Panc1 (cell line): Measurements from ENCODE around the gene AOAH. TPM values are rescaled to one million over a fixed set of nuclear protein-coding genes. Genes with fewer than 3 reads are reported as not detected.
"Not testable (repeated sequence)": the region's sequence is repeated elsewhere in the genome, so short reads cannot be mapped to it uniquely, and the experiment has no call there.

ENCODE experiments used
- ATAC-seq: fragments of 200-7000 bp; cut with Tn5 transposase; 2 replicates; pipeline ENCODE4 v1.9.1; 2020; ENCODE audit warnings: mild to moderate bottlenecking, moderate library complexity
- BruUV-seq: library from RNA; stranded (reverse); fragments of 400-500 nt; replicated peaks from 2 replicates; lab custom pipeline; 2021; lab: Mats Ljungman, UMichigan
- CTCF ChIA-PET: fragments of 300-600 bp; sonication (Branson Sonifier 250); formaldehyde crosslinking; loops from one replicate; lab custom pipeline; 2022; ENCODE audit warnings: antibody characterized with exemption; lab: Charles Lee
- POLR2A ChIA-PET: fragments of 300-600 bp; sonication (Branson Sonifier 250); formaldehyde crosslinking; loops from one replicate; lab custom pipeline; 2022; ENCODE audit warnings: antibody characterized with exemption; lab: Charles Lee
- DNase-seq: peaks from one replicate; pipeline ENCODE4 v3.0.0-alpha.2; 2010; ENCODE audit warnings: low read depth, low spot score
- H3K27ac ChIP-seq: 2 replicates; pipeline ENCODE4 v1.5.1; 2011; ENCODE audit warnings: mild to moderate bottlenecking, low read length, inconsistent platforms
- H3K27me3 ChIP-seq: fragments of 200-500 bp; sonication (Bioruptor generic); 2 replicates; pipeline ENCODE4 v1.6.0; 2014; ENCODE audit warnings: low read length, inconsistent platforms; ENCODE audit not compliant: control insufficient read depth, insufficient read depth
- H3K36me3 ChIP-seq: fragments of 200-500 bp; sonication (Bioruptor generic); 2 replicates; pipeline ENCODE4 v1.5.1; 2014; ENCODE audit warnings: inconsistent platforms, mild to moderate bottlenecking, low read length, moderate library complexity; ENCODE audit not compliant: control insufficient read depth, insufficient read depth
- H3K4me1 ChIP-seq: 2 replicates; pipeline ENCODE4 v1.5.1; 2011; ENCODE audit warnings: inconsistent platforms, mild to moderate bottlenecking, low read length, moderate library complexity; ENCODE audit not compliant: control insufficient read depth, insufficient read depth
- H3K4me3 ChIP-seq, 2 experiments: 2 replicates each; pipeline ENCODE4 v1.5.1; 2011 to 2012; ENCODE audit warnings: low read depth in 2 of 2, low read length in 2 of 2, mild to moderate bottlenecking in 2 of 2, inconsistent platforms in 1 of 2, moderate library complexity in 1 of 2
- H3K9me3 ChIP-seq: fragments of 200-500 bp; sonication (Bioruptor generic); 2 replicates; pipeline ENCODE4 v1.5.1; 2014; ENCODE audit warnings: low read depth, mild to moderate bottlenecking, inconsistent platforms, low read length, moderate library complexity; ENCODE audit not compliant: control insufficient read depth, insufficient read depth
- CTCF ChIP-seq: fragments of 450-650 bp; IDR thresholded peaks from 2 replicates; pipeline ENCODE4 v1.5.1; 2017; ENCODE audit warnings: mild to moderate bottlenecking
- POLR2AphosphoS5 ChIP-seq: IDR thresholded peaks from 2 replicates; pipeline ENCODE4 v1.6.1; 2012; ENCODE audit warnings: mild to moderate bottlenecking, low read depth, low read length, moderate library complexity
- REST ChIP-seq, 2 experiments: IDR thresholded peaks; 2 replicates each; pipeline ENCODE4 v1.6.1; 2011 to 2012; ENCODE audit warnings: low read depth in 2 of 2, control low read depth in 1 of 2, low read length in 1 of 2, mild to moderate bottlenecking in 1 of 2, moderate library complexity in 1 of 2; ENCODE audit not compliant: insufficient read depth in 1 of 2
- SIN3A ChIP-seq: IDR thresholded peaks from 2 replicates; pipeline ENCODE4 v1.6.1; 2012; ENCODE audit warnings: low read depth, mild to moderate bottlenecking, low read length, moderate library complexity, borderline replicate concordance; ENCODE audit not compliant: insufficient read depth
- TCF7L2 ChIP-seq: IDR thresholded peaks from 2 replicates; pipeline ENCODE4 v1.6.1; 2011; ENCODE audit warnings: mild to moderate bottlenecking, low read depth, low read length, inconsistent platforms
- in situ Hi-C: cut with HindIII; loops from 2 replicates; pipeline ENCODE4 v1.10.0; 2016; ENCODE audit warnings: low sequenced_read_pairs, low pct_unique_long_range_greater_than_20kb
- intact Hi-C: fragments of 100-400 bp; cut with micrococcal nuclease; formaldehyde crosslinking; loops from one replicate; pipeline ENCODE4 v1.10.0; 2022; ENCODE audit not compliant: unreplicated experiment
- total RNA-seq: library from RNA; stranded (reverse); gene quantifications from one replicate; pipeline ENCODE4 v1.2.1, GENCODE V29; 2021; ENCODE audit not compliant: unreplicated experiment

The AOAH gene
- total RNA-seq, 1 experiment from 2014 or later: 0.31 TPM

DNA sequence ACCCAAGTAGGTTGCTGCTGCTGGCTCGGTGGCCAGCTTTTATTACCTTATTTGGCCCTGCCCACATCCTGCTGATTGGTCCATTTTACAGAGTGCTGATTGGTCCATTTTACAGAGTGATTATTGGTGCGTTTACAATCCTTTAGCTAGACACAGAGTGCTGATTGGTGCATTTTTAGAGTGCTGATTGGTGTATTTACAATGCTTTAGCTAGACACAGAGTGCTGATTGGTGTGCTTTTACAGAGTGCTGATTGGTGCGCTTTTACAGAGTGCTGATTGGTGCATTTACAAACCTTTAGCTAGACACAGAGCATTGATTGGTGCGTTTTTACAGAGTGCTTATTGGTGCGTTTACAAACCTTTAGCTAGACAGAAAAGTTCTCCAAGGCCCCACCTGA, 219.7 kb downstream of the AOAH start:
- DNase-seq, CTCF ChIA-PET, BruUV-seq, H3K36me3 ChIP-seq, ATAC-seq, H3K9me3 ChIP-seq, H3K27me3 ChIP-seq, H3K4me3 ChIP-seq, in situ Hi-C loops, H3K4me1 ChIP-seq, intact Hi-C loops, H3K27ac ChIP-seq: not testable (repeated sequence)
- POLR2A ChIA-PET: interaction anchor here (0.7 kb wide), 1 partner anchor 481 kb away, joined by 3 read pairs; no protein-coding TSS in a partner anchor

DNA sequence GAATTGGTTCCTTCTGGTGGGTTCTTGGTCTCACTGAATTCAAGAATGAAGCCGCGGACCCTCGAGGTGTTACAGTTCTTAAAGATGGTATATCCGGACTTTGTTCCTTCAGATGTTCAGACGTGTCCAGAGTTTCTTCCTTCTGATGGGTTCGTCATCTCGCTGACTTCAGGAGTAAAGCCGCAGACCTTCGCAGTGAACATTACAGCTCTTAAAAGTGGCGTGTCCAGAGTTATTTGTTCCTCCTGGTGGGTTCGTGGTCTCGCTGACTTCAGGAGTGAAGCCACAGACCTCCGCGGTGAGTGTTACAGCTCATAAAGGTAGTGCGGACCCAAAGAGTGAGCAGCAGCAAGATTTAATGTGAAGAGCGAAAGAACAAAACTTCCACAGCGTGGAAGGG, 220.1 kb downstream of the AOAH start:
- H3K4me3 ChIP-seq, ATAC-seq, DNase-seq, BruUV-seq, intact Hi-C loops, H3K27ac ChIP-seq, in situ Hi-C loops, CTCF ChIA-PET, H3K4me1 ChIP-seq, H3K9me3 ChIP-seq, H3K36me3 ChIP-seq, H3K27me3 ChIP-seq, POLR2A ChIA-PET: not testable (repeated sequence)

DNA sequence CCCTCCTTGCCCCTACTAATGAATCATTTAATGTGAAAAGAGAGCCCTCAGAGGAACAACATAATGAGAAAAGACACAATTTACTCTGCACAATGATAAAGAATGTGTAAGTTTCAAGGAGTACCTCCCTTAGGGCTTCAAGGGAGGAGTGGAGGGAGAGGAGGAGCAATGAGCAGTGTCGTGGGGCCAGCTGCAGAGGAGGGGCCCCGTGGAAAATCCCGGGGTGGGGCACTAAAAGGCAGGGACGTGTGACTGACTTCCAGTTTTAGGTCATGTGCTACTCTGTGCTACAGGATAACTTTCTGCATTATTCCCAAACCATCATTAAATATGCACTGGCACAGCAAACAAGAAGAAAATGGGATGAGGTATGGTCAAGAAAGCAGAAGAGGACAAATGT, 226.5 kb downstream of the AOAH start:
- DNase-seq (no peak), ATAC-seq (peak; percentile 65; the same call in 1 of the 2 replicates)
- H3K27ac ChIP-seq: no peak overlapping the region; the same call in 1 of the 2 replicates
- no peak overlapping the region for H3K4me3 ChIP-seq
- in situ Hi-C loops (loop anchor here (25.0 kb wide), 1 partner anchor 690 kb away; no protein-coding TSS in a partner anchor), intact Hi-C loops (no loop called here)
- H3K36me3 ChIP-seq: no peaks in the 10 kb centered on the region
- no TSS peak for BruUV-seq
- no peaks in the 10 kb centered on the region for H3K27me3 ChIP-seq
- H3K4me1 ChIP-seq: no peaks in the 10 kb centered on the region
- CTCF ChIA-PET: no interaction called here
- H3K9me3 ChIP-seq: peaks cover 6% of the 10 kb centered on the region; the same call in 1 of the 2 replicates
- TF ChIP-seq CTCF (no peak), TCF7L2 (no peak), POLR2AphosphoS5 (no peak), SIN3A (no peak), REST (IDR thresholded peaks at IDR 0.05; ENCODE audit: insufficient read depth in 1 of 2, low read depth in 2 of 2, low read length in 1 of 2) (no peak)
- POLR2A ChIA-PET: no interaction called here

GRCh38 chr7:36497176-36497575, 227.1 kb downstream of the AOAH start:
- H3K4me1 ChIP-seq, H3K27me3 ChIP-seq, H3K4me3 ChIP-seq, H3K36me3 ChIP-seq, intact Hi-C loops, CTCF ChIA-PET, ATAC-seq, H3K27ac ChIP-seq, DNase-seq, BruUV-seq: not testable (repeated sequence)
- in situ Hi-C loops: loop anchor here (25.0 kb wide), 1 partner anchor 690 kb away; no protein-coding TSS in a partner anchor
- peaks cover 11% of the 10 kb centered on the region; the same call in 1 of the 2 replicates for H3K9me3 ChIP-seq
- POLR2A ChIA-PET: interaction anchor here (0.6 kb wide), 1 partner anchor 267 kb away, joined by 5 read pairs; no protein-coding TSS in a partner anchor
